CMK (cell line): Measurements from ENCODE around the gene TUBA1C.
"Not testable (repeated sequence)": the region's sequence is repeated elsewhere in the genome, so short reads cannot be mapped to it uniquely, and the experiment has no call there.

Source experiments
- DNase-seq: peaks from one replicate; pipeline ENCODE4 v3.0.0-alpha.2; 2010; ENCODE audit warnings: low read depth

The TUBA1C gene

GRCh38 chr12:49255857-49256637 lies 8.8 kb upstream of the TUBA1C start:
- no peak for DNase-seq

- not testable (repeated sequence) for DNase-seq
Measured at GRCh38 chr12:49257508-49258184, 7.2 kb upstream of the TUBA1C start.

GRCh38 chr12:49259452-49259851 lies 5.4 kb upstream of the TUBA1C start:
- DNase-seq: no peak

GRCh38 chr12:49260166-49260565 lies 4.7 kb upstream of the TUBA1C start:
- no peak for DNase-seq

- DNase-seq: no peak
Measured at GRCh38 chr12:49260571-49261363, 4.1 kb upstream of the TUBA1C start.

- no peak for DNase-seq
Measured at GRCh38 chr12:49261721-49262120, 3.2 kb upstream of the TUBA1C start.

- no peak for DNase-seq
Measured at GRCh38 chr12:49263400-49263763, 1.5 kb upstream of the TUBA1C start.

- DNase-seq: no peak
Measured at GRCh38 chr12:49264466-49264872, 413 bp upstream of the TUBA1C start.

- not testable (repeated sequence) for DNase-seq
Measured at GRCh38 chr12:49269191-49269590, 4.3 kb downstream of the TUBA1C start.

GRCh38 chr12:49272790-49273725 lies 8.2 kb downstream of the TUBA1C start:
- peak; percentile 15 for DNase-seq

GRCh38 chr12:49273726-49274395 lies 9.0 kb downstream of the TUBA1C start:
- DNase-seq: no peak

- DNase-seq: no peak
Measured at GRCh38 chr12:49274396-49275069, 9.7 kb downstream of the TUBA1C start.

GRCh38 chr12:49276304-49277290 lies 11.7 kb downstream of the TUBA1C start:
- no peak for DNase-seq

- no peak for DNase-seq
Measured at GRCh38 chr12:49277466-49277865, 12.6 kb downstream of the TUBA1C start.

- DNase-seq: no peak
Measured at GRCh38 chr12:49279706-49280159, 14.9 kb downstream of the TUBA1C start.

GRCh38 chr12:49280545-49280944 lies 15.7 kb downstream of the TUBA1C start:
- not testable (repeated sequence) for DNase-seq

GRCh38 chr12:49282302-49282701 lies 17.4 kb downstream of the TUBA1C start:
- no peak for DNase-seq

GRCh38 chr12:49282740-49283375 lies 18.0 kb downstream of the TUBA1C start:
- DNase-seq: not testable (repeated sequence)
